Naive thymus-derived CD4-positive, alpha-beta T cell (primary cell): ENCODE measurements around the gene DCLRE1C. TPM values are rescaled to one million over a fixed set of nuclear protein-coding genes. Genes with fewer than 3 reads are reported as not detected.
"Not testable (repeated sequence)": the region's sequence is repeated elsewhere in the genome, so short reads cannot be mapped to it uniquely, and the experiment has no call there.

ENCODE experiments used
- ATAC-seq: fragments of 150-1000 bp; cut with Tn5 transposase; 2 replicates; pipeline ENCODE4 v1.10.0; 2021; ENCODE audit warnings: mild to moderate bottlenecking, moderate library complexity
- CTCF ChIA-PET: fragments of 350-600 bp; sonication (Branson Sonifier 250); formaldehyde crosslinking; loops from one replicate; lab custom pipeline; 2021; ENCODE audit warnings: antibody characterized with exemption; lab: Charles Lee
- POLR2A ChIA-PET: fragments of 350-600 bp; sonication (Branson Sonifier 250); formaldehyde crosslinking; loops from one replicate; lab custom pipeline; 2021; ENCODE audit warnings: antibody characterized with exemption, inconsistent platforms; lab: Charles Lee
- DNase-seq, 9 donors: peaks; one replicate each; pipeline versions ENCODE4 v3.0.0 to v3.0.0-alpha.2; 2020 to 2022; ENCODE audit warnings: mixed read lengths in 1 of 9
- H3K27ac ChIP-seq: one replicate; pipeline ENCODE4 v1.7.0; 2013; ENCODE audit warnings: mild to moderate bottlenecking, low read depth, low read length, moderate library complexity
- H3K27me3 ChIP-seq, 2 donors: one replicate each; pipeline ENCODE4 v1.7.0; 2013; ENCODE audit warnings: low read length in 2 of 2, mild to moderate bottlenecking in 2 of 2, moderate library complexity in 2 of 2; ENCODE audit not compliant: control insufficient read depth in 2 of 2, insufficient read depth in 2 of 2
- H3K36me3 ChIP-seq, 3 experiments: 1 replicate in 2 of 3; 2 replicates in 1 of 3; pipeline ENCODE4 v1.7.0; 2013; ENCODE audit warnings: low read length in 3 of 3, mild to moderate bottlenecking in 3 of 3, moderate library complexity in 1 of 3; ENCODE audit not compliant: insufficient read depth in 3 of 3, control insufficient read depth in 2 of 3
- H3K4me1 ChIP-seq, 2 donors: one replicate each; pipeline ENCODE4 v1.7.0; 2013; ENCODE audit warnings: low read length in 2 of 2, mild to moderate bottlenecking in 2 of 2, moderate library complexity in 1 of 2; ENCODE audit not compliant: control insufficient read depth in 2 of 2, insufficient read depth in 2 of 2
- H3K4me3 ChIP-seq: 2 replicates; pipeline ENCODE4 v1.7.0; 2013; ENCODE audit warnings: mild to moderate bottlenecking, low read length
- H3K9me3 ChIP-seq, 3 experiments: 1 replicate in 2 of 3; 2 replicates in 1 of 3; pipeline ENCODE4 v1.7.0; 2013; ENCODE audit warnings: low read length in 3 of 3; ENCODE audit not compliant: control insufficient read depth in 2 of 3
- H3K27ac Mint-ChIP-seq, 9 donors: one replicate each; pipeline ENCODE4 v1.8.0; 2020 to 2022; ENCODE audit warnings: mixed read lengths in 9 of 9, mild to moderate bottlenecking in 8 of 9, moderate library complexity in 5 of 9, inconsistent platforms in 2 of 9
- H3K27me3 Mint-ChIP-seq, 5 donors: one replicate each; pipeline ENCODE4 v1.8.0; 2021 to 2022; ENCODE audit warnings: mixed read lengths in 5 of 5, mild to moderate bottlenecking in 1 of 5
- H3K36me3 Mint-ChIP-seq, 5 donors: one replicate each; pipeline ENCODE4 v1.8.0; 2020 to 2022; ENCODE audit warnings: mixed read lengths in 5 of 5, mild to moderate bottlenecking in 3 of 5, inconsistent platforms in 1 of 5
- H3K4me1 Mint-ChIP-seq, 7 donors: one replicate each; pipeline ENCODE4 v1.8.0; 2020 to 2022; ENCODE audit warnings: mixed read lengths in 7 of 7, mild to moderate bottlenecking in 3 of 7, inconsistent platforms in 1 of 7
- H3K4me3 Mint-ChIP-seq, 10 donors: one replicate each; pipeline ENCODE4 v1.8.0; 2020 to 2022; ENCODE audit warnings: mild to moderate bottlenecking in 10 of 10, mixed read lengths in 10 of 10, moderate library complexity in 6 of 10, inconsistent platforms in 2 of 10
- H3K9me3 Mint-ChIP-seq, 11 donors: one replicate each; pipeline ENCODE4 v1.8.0; 2020 to 2022; ENCODE audit warnings: mixed read lengths in 11 of 11, mild to moderate bottlenecking in 4 of 11, inconsistent platforms in 1 of 11, moderate library complexity in 1 of 11
- intact Hi-C, 2 donors: fragments of 100-400 bp; cut with micrococcal nuclease; formaldehyde crosslinking; loops; one replicate each; pipeline ENCODE4 v1.15.1; 2023
- polyA plus RNA-seq, 2 donors: library from polyadenylated mRNA; unstranded; fragments of 300-500 nt; fragmentation: Illumina TruSeq; gene quantifications; one replicate each; pipeline ENCODE4 v1.2.3, GENCODE V29; 2021
- total RNA-seq, 6 experiments: library from RNA in 5 of 6; stranded (reverse) in 5 of 6; gene quantifications; 1 replicate in 5 of 6; 2 replicates in 1 of 6; pipeline ENCODE4 v1.2.3 and lab custom pipeline; 2021 to 2026

The DCLRE1C gene
- total RNA-seq (10 to 100 TPM; 16.4 to 38.7 (median 24.2) TPM), polyA plus RNA-seq (10 to 100 TPM; 18.1 to 32.1 TPM), total RNA-seq (lab: John Stamatoyannopoulos, UW) (40.5 reads per million, percentile 66 among the genes with 10 or more reads in this experiment)

DNA sequence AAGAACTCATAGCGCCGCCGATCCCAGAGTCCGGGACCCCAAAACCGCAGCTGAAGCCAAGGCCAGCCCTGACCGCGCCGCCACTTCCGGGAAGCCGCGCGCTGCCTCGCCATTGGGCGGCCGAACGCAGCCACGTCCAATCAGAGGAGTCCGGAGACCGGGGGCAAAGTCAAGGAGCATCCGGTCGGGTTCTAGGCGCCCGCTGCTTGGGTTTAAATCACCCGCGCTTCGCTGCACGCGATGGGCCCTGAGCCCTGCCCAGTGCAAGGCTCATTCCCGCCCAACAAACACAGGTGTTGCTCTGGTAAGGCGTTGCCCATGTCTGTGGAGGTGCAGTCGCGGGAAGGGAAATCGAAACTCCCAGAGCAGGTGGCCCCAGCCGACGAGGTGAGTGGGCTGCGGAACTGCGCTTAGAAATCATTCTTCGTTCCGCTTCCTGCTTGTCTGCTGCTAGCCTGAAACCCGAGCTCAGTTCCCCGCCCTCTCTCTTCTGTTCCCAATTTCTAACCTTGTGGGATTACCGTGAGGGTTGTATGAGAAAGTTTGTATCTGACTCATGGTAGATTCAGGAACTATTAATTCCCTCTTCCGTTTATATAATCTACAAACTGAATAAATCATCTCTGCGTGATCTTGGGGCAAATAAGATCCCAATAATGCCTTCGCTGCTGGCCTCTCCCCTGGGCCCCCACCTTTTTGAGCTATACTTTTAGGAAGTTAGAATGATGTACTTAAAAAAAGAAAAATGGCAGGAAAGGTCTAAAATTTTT, at the start of gene DCLRE1C:
DCLRE1C (minus strand) TSS at position 96 of the 770 bp plus-strand sequence; CDS start at position 10, 86 bp downstream.
- DNase-seq (peak; percentile 70 to 89 (median 87)), ATAC-seq (peak; percentile 90)
- Mint-ChIP-seq H3K4me3 (peak within 1 kb of the TSS; percentile 89 to 96 (median 92)), H3K27me3 (no peaks in the 10 kb centered on the region), H3K36me3 (peaks cover 0 to 19% (median 4%) of the 10 kb centered on the region in 5 donors), H3K27ac (peak within 1 kb of the TSS; percentile 91 to 97 (median 96)), H3K4me1 (peaks cover 29 to 69% (median 65%) of the 10 kb centered on the region in 7 donors), H3K9me3 (peaks cover 0 to 3% (median 0%) of the 10 kb centered on the region in 11 donors)
- H3K4me1 ChIP-seq, result peaks cover 29 to 32% of the 10 kb centered on the region in 2 donors
- no peaks in the 10 kb centered on the region for H3K9me3 ChIP-seq
- intact Hi-C loops, result loop anchor here (1.0 to 10.0 kb wide), 13 partner anchors 76 to 1861 kb away; partner anchors contain the start of genes CDNF (in 2 of the 2), HSPA14 (in 2 of the 2), MSANTD7 (in 2 of the 2) and PRPF18 (in 2 of the 2)
- H3K27ac ChIP-seq, result peak within 1 kb of the TSS; percentile 78
- ChIA-PET POLR2A (interaction anchor here (0.6 to 2.5 kb wide), 4 partner anchors 10 to 117 kb away, joined by 3 to 8 read pairs (median 6); partner anchors contain the start of genes CDNF, HSPA14, MSANTD7 and SUV39H2), CTCF (interaction anchor here (0.9 to 1.2 kb wide), 3 partner anchors 18 to 417 kb away, joined by 3 to 4 read pairs (median 3); partner anchors contain the start of gene FAM171A1)
- H3K27me3 ChIP-seq, result no peaks in the 10 kb centered on the region
- H3K36me3 ChIP-seq, result peaks cover 0 to 3% (median 0%) of the 10 kb centered on the region in 3 experiments
- peak within 1 kb of the TSS; percentile 97 for H3K4me3 ChIP-seq

DNA sequence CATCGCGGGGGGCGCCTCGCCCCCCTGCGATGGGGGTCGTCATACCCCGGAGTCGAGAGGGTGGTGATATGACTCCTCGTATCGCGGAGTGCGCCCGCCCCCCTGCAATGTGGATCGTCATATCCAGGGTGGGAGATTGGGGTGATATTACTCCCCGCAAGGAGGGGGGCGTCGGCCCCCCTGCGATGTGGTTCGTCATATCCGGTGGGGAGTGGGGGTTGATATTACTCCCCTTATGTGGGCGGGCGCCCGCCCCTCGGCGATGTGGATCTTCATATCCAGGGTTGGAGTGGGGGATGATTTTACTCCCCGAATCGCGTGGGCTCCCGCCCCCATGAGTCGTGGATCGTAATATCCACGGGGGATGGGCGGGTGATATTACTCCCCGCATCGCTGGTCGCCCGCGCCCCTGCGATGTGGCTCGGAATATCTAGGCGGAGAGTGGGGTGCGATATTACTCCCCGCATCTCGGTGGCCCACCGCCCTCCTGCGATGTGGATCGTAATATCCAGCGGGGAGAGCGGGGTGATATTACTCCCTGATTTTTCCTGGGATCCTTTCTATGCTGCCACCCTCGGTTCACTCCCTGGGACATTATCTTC, 42.2 kb upstream of the DCLRE1C start:
- DNase-seq (no peak), ATAC-seq (no peak)
- Histone ChIP-seq H3K4me1 (no peaks in the 10 kb centered on the region), H3K27ac (no peak overlapping the region), H3K27me3 (no peaks in the 10 kb centered on the region), H3K4me3 (no peak overlapping the region), H3K9me3 (no peaks in the 10 kb centered on the region), H3K36me3 (no peaks in the 10 kb centered on the region)
- CTCF ChIA-PET, result no interaction called here
- H3K4me1 Mint-ChIP-seq, result peaks cover 0 to 8% (median 0%) of the 10 kb centered on the region in 7 donors
- H3K9me3 Mint-ChIP-seq, result peaks cover 0 to 8% (median 0%) of the 10 kb centered on the region in 11 donors
- POLR2A ChIA-PET, result no interaction called here
- H3K27ac Mint-ChIP-seq, result no peak overlapping the region
- peaks cover 0 to 5% (median 0%) of the 10 kb centered on the region in 5 donors for H3K27me3 Mint-ChIP-seq
- H3K4me3 Mint-ChIP-seq, result peak overlapping the region in 1 of 10 donors; percentile 50
- no peaks in the 10 kb centered on the region for H3K36me3 Mint-ChIP-seq
- intact Hi-C loops, result no loop called here

DNA sequence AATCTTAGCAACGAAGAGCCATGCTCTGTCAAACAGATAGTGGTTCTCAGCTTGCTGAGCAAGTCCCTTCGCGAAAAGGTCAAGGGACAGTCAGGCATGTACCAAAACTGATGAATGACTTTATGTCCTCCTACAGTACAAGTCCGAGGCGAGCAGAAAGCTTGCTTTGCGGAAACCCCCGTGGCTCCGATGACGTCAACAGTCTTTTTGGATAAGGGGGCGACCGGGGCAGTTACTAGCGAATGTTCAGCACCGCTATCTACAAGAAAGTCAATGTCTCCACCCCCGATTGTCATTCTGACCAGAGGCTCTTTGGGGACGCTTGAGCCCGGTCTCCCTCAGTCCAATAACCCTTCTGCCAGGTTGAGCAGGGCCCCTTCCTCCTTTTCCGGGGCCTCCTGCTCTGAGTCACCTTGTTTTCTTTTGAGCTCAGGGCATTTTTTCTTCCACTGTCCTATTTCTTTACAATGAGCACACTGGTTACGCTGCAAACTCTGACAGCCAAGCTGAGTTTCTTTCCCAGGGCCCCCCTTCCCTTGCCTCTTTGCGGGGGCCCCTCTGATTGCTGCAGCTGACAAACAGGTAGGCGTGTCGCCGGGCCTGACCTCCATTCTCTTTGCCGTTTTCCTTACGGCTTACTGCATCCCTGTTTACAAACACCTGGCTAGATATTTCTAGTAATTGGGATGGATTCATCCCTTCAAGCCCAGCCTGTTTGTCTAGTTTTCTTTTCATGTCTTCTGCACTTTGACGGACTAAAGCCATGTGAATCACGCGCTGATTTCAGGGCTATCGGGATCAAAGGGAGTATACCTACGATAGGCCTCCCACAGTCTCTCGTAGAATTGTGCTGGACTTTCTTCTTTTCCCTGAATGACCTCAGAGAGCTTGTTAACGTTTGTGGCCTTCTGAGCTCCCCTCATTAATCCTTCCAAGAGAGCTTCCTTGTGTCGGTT, 39.9 kb upstream of the DCLRE1C start:
- H3K4me3 ChIP-seq, DNase-seq, H3K9me3 Mint-ChIP-seq, H3K27me3 Mint-ChIP-seq, H3K36me3 Mint-ChIP-seq, POLR2A ChIA-PET, H3K4me3 Mint-ChIP-seq, H3K27ac ChIP-seq, CTCF ChIA-PET, H3K9me3 ChIP-seq, H3K4me1 ChIP-seq, ATAC-seq, H3K36me3 ChIP-seq, H3K27me3 ChIP-seq, H3K27ac Mint-ChIP-seq: not testable (repeated sequence)
- intact Hi-C loops, result loop anchor here in 1 of 2 donors (5.0 kb wide), 1 partner anchor 379 kb away; the partner anchor contains the start of gene FAM171A1
- H3K4me1 Mint-ChIP-seq, result peaks cover 0 to 12% (median 0%) of the 10 kb centered on the region in 7 donors

DNA sequence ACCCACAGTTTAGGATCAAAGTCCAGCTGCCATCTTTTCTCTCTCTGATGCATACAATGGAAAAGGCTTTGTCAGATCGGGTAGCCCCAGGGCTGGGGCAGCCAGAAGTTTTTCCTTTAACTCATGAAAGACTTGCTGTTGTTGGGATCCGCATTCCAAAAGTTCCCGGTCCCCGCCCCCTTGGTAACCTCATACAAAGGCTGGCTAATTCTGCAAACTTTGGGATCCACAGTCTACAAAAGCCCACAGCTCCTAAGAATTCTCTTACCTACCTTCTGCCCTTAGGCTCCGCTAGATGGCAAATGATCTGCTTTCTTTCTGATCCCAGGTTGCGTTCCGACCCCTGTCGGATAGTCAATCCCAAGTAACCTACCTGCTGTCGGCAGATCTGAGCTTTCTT, 38.4 kb upstream of the DCLRE1C start:
- H3K27me3 Mint-ChIP-seq, H3K36me3 Mint-ChIP-seq, H3K27me3 ChIP-seq, H3K36me3 ChIP-seq, H3K9me3 ChIP-seq, H3K4me1 ChIP-seq, H3K4me3 Mint-ChIP-seq, ATAC-seq, DNase-seq, POLR2A ChIA-PET, H3K27ac ChIP-seq, H3K9me3 Mint-ChIP-seq, H3K27ac Mint-ChIP-seq, H3K4me3 ChIP-seq: not testable (repeated sequence)
- H3K4me1 Mint-ChIP-seq, result peaks cover 0 to 12% (median 0%) of the 10 kb centered on the region in 7 donors
- intact Hi-C loops, result loop anchor here in 1 of 2 donors (5.0 kb wide), 1 partner anchor 380 kb away; the partner anchor contains the start of gene FAM171A1
- CTCF ChIA-PET, result interaction anchor here (0.6 kb wide), 1 partner anchor 173 kb away, joined by 3 read pairs; no protein-coding TSS in a partner anchor

DNA sequence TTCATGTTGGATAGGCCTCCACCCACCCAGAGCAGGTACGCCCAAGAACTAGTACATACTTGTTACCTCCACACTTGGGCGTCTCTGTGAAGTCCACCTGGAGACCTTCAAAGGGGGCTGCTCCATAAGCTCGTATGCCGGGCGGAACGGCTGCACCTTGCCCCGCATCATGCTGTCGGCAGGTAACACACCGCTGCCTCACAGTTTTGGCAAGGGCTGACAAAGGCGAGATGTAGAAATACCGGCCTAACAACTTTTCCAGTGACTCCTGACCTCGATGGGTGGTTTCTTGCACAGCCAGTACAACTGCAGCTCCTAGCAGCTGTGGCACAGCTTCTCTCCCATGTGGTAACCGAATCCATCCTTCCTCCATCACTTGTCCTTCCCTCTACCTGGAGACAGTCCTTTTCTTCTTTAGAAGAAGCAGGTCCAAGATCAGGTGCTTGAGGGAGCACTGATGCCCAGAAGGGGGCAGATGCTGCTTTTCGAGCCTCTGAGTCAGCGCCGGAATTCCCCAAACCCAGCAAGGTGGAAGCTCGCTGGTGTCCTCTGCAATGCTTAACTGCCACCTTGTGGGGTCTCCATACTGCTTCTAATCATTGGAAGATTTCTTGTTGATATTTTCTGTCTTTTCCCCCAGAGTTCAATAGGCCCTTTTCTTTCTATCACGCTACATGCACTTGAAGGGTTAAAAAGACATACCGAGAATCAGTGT, 37.3 kb upstream of the DCLRE1C start:
- H3K4me3 ChIP-seq, H3K4me1 ChIP-seq, ATAC-seq, H3K36me3 ChIP-seq, H3K27me3 ChIP-seq, H3K36me3 Mint-ChIP-seq, H3K4me3 Mint-ChIP-seq, H3K27ac ChIP-seq, POLR2A ChIA-PET, H3K27me3 Mint-ChIP-seq, H3K9me3 Mint-ChIP-seq, H3K9me3 ChIP-seq: not testable (repeated sequence)
- peak in 6 of 9 donors; percentile 16 to 71 (median 44) for DNase-seq
- intact Hi-C loops, result loop anchor here (1.0 to 5.0 kb wide), 3 partner anchors 115 to 381 kb away; partner anchors contain the start of gene FAM171A1 (in 2 of the 2)
- CTCF ChIA-PET, result interaction anchor here (0.6 kb wide), 1 partner anchor 10 kb away, joined by 4 read pairs; no protein-coding TSS in a partner anchor
- Mint-ChIP-seq H3K4me1 (peaks cover 0 to 12% (median 0%) of the 10 kb centered on the region in 7 donors), H3K27ac (peak overlapping the region in 1 of 9 donors; percentile 26)
